ENCODE measurements around the gene SLC25A13. TPM values are rescaled to one million over a fixed set of nuclear protein-coding genes. Genes with fewer than 3 reads are reported as not detected.

Gene SLC25A13
- polyA plus RNA-seq, 1 of the 3 experiments (the other 2 are of a cell fraction) = 16.0 TPM

GRCh38 chr7:96349572-96349971, 27.7 kb upstream of the SLC25A13 start (continued):
- TF ChIP-seq SIN3A (IDR thresholded peaks at IDR 0.05; ENCODE audit: borderline replicate concordance, low read depth, low read length) (no peak), YY1 (IDR thresholded peaks at IDR 0.05; ENCODE audit: low read depth) (no peak)

- H3K27ac ChIP-seq (ENCODE audit: low read depth in 2 of 2, low read length in 1 of 2) = no peak overlapping the region
- no peaks in the 10 kb centered on the region for H3K4me1 ChIP-seq (ENCODE audit: control insufficient read depth in 1 of 2, insufficient read depth in 2 of 2, low read depth in 1 of 2, low read length in 1 of 2)
- H3K36me3 ChIP-seq (replicated peaks in 1 of 2; ENCODE audit: control insufficient read depth in 1 of 2, insufficient read depth in 2 of 2, low read length in 1 of 2) = no peaks in the 10 kb centered on the region
- no peaks in the 10 kb centered on the region for H3F3A ChIP-seq (replicated peaks; ENCODE audit: insufficient read depth)
- no peak for DNase-seq
- H3K79me2 ChIP-seq (ENCODE audit: insufficient read depth) = no peaks in the 10 kb centered on the region
- POLR2A ChIA-PET = no interaction called here
- no peaks in the 10 kb centered on the region for H3K9me2 ChIP-seq
- no peak overlapping the region for H3K4me2 ChIP-seq
- no peak overlapping the region for H2AFZ ChIP-seq (ENCODE audit: low read depth)
- no peaks in the 10 kb centered on the region for H4K20me1 ChIP-seq (ENCODE audit: insufficient read depth)
- H3K9ac ChIP-seq = no peak overlapping the region
- WGBS (ENCODE audit: low lambda C conversion rate) = 56% methylated on average over 2 of the region's 2 CpGs
- CTCF ChIA-PET = interaction anchor here (1.0 to 2.4 kb wide), 3 partner anchors 11 to 680 kb away, joined by 3 to 10 read pairs (median 5); no protein-coding TSS in a partner anchor
- H3K9me3 ChIP-seq = no peaks in the 10 kb centered on the region
- H3K4me3 ChIP-seq (ENCODE audit: low read depth in 2 of 2, low read length in 1 of 2) = no peak overlapping the region
- TF ChIP-seq, protein P1, sequence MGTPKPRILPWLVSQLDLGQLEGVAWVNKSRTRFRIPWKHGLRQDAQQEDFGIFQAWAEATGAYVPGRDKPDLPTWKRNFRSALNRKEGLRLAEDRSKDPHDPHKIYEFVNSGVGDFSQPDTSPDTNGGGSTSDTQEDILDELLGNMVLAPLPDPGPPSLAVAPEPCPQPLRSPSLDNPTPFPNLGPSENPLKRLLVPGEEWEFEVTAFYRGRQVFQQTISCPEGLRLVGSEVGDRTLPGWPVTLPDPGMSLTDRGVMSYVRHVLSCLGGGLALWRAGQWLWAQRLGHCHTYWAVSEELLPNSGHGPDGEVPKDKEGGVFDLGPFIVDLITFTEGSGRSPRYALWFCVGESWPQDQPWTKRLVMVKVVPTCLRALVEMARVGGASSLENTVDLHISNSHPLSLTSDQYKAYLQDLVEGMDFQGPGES (IDR thresholded peaks at IDR 0.05; ENCODE audit: low read depth, low read length) = no peak
- TF ChIP-seq USF2 (IDR thresholded peaks at IDR 0.05; ENCODE audit: borderline replicate concordance, low read depth, low read length) (no peak), SIN3A (IDR thresholded peaks at IDR 0.05; ENCODE audit: borderline replicate concordance, low read depth, low read length) (no peak), ELF1 (IDR thresholded peaks at IDR 0.05) (no peak), CHD2 (IDR thresholded peaks at IDR 0.05; ENCODE audit: low read length, partially characterized antibody) (no peak), RFX5 (IDR thresholded peaks at IDR 0.05; ENCODE audit: low read length) (no peak), NFIC (IDR thresholded peaks at IDR 0.05; ENCODE audit: borderline replicate concordance) (no peak)
- H3K27me3 ChIP-seq (ENCODE audit: insufficient read depth) = peaks cover 6% of the 10 kb centered on the region; the same call in 1 of the 2 replicates
These were observed 25.6 kb upstream of the SLC25A13 start for GRCh38 chr7:96347471-96347870.

DNA sequence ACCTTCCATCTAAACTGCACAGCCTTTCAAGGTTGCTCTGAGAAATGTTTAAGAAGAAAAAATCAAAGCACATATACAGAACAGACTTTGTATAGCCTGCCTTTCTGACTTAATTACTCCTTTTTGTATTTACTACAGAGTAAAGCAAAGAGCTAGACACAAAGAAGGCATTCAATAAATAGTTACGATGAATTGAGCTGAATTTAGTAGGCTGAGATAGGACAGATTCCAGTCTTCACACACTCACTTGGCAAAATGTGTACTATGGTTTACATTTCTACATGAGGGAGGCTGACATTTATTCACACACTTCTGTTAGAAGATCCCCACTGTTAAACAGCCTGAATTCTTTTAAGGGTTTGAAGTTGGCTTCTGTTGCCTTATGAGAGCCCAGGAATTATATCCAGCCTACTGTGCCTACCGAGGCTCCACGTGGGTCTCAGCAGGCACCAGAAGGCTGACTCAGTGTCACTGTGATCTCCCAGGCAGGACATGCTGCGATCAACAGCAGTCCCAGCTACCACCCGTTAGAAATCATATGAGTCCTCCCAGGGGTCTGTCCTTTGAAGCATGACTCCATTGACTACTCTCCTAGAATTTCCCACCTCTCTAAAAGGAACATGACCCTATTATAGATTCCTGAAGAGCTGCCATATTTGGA, 24.5 kb upstream of the SLC25A13 start:
- Histone ChIP-seq H3K36me3 (replicated peaks in 1 of 2; ENCODE audit: control insufficient read depth in 1 of 2, insufficient read depth in 2 of 2, low read length in 1 of 2) (no peaks in the 10 kb centered on the region), H3K27me3 (ENCODE audit: insufficient read depth) (no peaks in the 10 kb centered on the region), H3K27ac (ENCODE audit: low read depth in 2 of 2, low read length in 1 of 2) (no peak overlapping the region), H3K79me2 (ENCODE audit: insufficient read depth) (no peaks in the 10 kb centered on the region), H2AFZ (ENCODE audit: low read depth) (no peak overlapping the region), H3F3A (replicated peaks; ENCODE audit: insufficient read depth) (no peaks in the 10 kb centered on the region), H3K4me2 (no peak overlapping the region), H3K4me3 (ENCODE audit: low read depth in 2 of 2, low read length in 1 of 2) (no peak overlapping the region), H4K20me1 (ENCODE audit: insufficient read depth) (no peaks in the 10 kb centered on the region), H3K9me2 (no peaks in the 10 kb centered on the region), H3K9ac (no peak overlapping the region), H3K4me1 (ENCODE audit: control insufficient read depth in 1 of 2, insufficient read depth in 2 of 2, low read depth in 1 of 2, low read length in 1 of 2) (no peaks in the 10 kb centered on the region), H3K9me3 (no peaks in the 10 kb centered on the region)
- no peak for DNase-seq
- ChIA-PET CTCF (interaction anchor here (1.7 to 2.4 kb wide), 2 partner anchors 12 to 14 kb away, joined by 5 to 10 read pairs; no protein-coding TSS in a partner anchor), POLR2A (interaction anchor here (0.9 kb wide), 1 partner anchor 7 kb away, joined by 3 read pairs; no protein-coding TSS in a partner anchor)
- TF ChIP-seq TEAD4 (IDR thresholded peaks at IDR 0.05; ENCODE audit: borderline replicate concordance, insufficient read depth) (no peak), RXRA (IDR thresholded peaks at IDR 0.05; ENCODE audit: borderline replicate concordance, low read depth) (no peak), RFX5 (IDR thresholded peaks at IDR 0.05; ENCODE audit: low read length) (no peak), EP300 (IDR thresholded peaks at IDR 0.05; ENCODE audit: borderline replicate concordance in 1 of 2, low read depth in 1 of 2, low read length in 1 of 2) (no peak), NFIC (IDR thresholded peaks at IDR 0.05; ENCODE audit: borderline replicate concordance) (no peak), NRF1 (IDR thresholded peaks at IDR 0.05; ENCODE audit: low read depth, low read length) (no peak), TAF1 (IDR thresholded peaks at IDR 0.05; ENCODE audit: borderline replicate concordance, low read depth, low read length) (no peak), PBX3 (IDR thresholded peaks at IDR 0.05) (no peak), USF1 (IDR thresholded peaks at IDR 0.05; ENCODE audit: borderline replicate concordance, low read depth) (no peak), TCF12 (IDR thresholded peaks at IDR 0.05) (no peak), GABPA (IDR thresholded peaks at IDR 0.05; ENCODE audit: low read depth) (no peak), FOXJ3 (CRISPR knock-in tag; IDR thresholded peaks at IDR 0.05) (no peak), ELF1 (IDR thresholded peaks at IDR 0.05) (no peak), RAD21 (IDR thresholded peaks at IDR 0.05; ENCODE audit: low read length) (no peak), EZH2phosphoT487 (IDR thresholded peaks at IDR 0.05; ENCODE audit: borderline replicate concordance, low read depth) (no peak), JUND (IDR thresholded peaks at IDR 0.05) (no peak)
- TF ChIP-seq, protein P2, sequence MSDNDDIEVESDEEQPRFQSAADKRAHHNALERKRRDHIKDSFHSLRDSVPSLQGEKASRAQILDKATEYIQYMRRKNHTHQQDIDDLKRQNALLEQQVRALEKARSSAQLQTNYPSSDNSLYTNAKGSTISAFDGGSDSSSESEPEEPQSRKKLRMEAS (IDR thresholded peaks at IDR 0.05; ENCODE audit: low read depth) = no peak
- 56% methylated on average over 5 of the region's 5 CpGs for WGBS (ENCODE audit: low lambda C conversion rate)
